Measurements from ENCODE around the gene SMARCA2.

The SMARCA2 gene

GRCh38 chr9:2209400-2209799 is 194.3 kb downstream of the SMARCA2 start:
- DNase-seq (ENCODE audit: low read depth, low spot score), result no peak

GRCh38 chr9:2210201-2210600 is 195.1 kb downstream of the SMARCA2 start:
- no peak for DNase-seq (ENCODE audit: low read depth, low spot score)

DNA sequence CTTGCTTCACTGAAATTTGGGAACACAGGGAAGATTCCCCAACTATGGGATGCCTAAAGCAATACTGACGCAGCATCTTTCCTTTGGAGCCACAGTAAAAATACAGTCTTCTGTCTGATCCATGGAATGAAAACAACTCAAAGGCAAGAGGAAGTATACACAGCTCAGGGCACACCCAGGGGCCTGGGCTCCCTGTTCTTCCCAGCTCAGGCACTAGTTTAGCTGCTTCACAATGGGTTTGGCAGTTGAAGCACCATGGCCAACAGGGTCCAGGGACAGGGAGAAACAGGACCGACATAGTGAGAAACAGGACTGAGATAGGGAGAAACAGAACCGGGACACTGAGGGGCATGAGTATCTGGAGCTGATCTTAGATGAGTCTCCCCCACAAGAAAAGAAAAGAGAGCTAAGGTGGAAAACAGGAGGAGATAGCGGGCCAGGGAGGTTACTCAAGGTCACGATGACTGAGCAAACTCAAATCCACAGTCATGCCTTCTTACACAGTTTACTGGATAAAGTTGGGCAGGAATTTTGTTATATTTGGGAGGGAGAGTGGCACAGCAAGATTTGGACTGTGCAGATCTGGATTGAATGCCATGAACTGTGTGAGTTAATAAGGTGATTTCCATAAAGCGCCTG is 198.8 kb downstream of the SMARCA2 start:
- no peak for DNase-seq (ENCODE audit: low read depth, low spot score)

DNA sequence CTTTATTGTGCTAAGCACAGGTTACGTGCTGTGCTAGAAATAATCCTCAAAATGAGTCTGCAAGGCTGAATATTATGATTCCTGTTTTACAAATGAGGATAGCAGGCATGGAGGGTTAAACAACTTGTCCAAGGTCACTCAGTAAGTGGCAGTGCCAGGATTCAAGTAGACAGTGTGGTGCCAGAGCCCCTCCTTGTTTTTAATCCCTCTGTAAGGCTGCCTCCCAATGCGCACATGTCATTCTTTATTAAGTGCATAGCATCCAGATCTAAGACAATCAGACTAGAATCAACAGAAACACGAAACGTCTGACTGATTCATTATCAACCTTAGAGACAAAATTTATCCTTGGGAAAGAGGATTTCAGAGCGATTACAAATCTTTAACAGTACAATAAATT is 199.6 kb downstream of the SMARCA2 start:
- no peak for DNase-seq (ENCODE audit: low read depth, low spot score)

GRCh38 chr9:2215921-2216441 is 200.8 kb downstream of the SMARCA2 start:
- DNase-seq (ENCODE audit: low read depth, low spot score), result peak; percentile 23

DNA sequence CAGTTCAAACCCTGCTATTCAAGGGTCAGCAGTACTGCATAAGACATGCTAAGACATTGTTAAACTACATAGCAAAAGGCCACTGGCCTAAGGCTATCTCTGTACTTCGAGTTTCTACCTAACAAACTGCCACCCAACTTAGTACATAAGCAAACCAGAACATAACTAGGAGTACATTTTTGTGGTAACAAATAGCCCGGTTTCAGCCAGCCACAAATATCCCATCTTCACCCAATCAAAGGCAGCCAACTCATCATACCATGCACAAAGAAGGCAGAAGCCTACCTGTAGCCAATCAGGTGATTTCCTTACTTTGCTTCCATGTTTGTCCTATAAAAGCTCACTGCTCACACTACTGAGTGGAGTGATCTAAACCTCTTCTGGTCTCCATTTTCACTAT is 201.4 kb downstream of the SMARCA2 start:
- peak; percentile 91 for DNase-seq (ENCODE audit: low read depth, low spot score)

DNA sequence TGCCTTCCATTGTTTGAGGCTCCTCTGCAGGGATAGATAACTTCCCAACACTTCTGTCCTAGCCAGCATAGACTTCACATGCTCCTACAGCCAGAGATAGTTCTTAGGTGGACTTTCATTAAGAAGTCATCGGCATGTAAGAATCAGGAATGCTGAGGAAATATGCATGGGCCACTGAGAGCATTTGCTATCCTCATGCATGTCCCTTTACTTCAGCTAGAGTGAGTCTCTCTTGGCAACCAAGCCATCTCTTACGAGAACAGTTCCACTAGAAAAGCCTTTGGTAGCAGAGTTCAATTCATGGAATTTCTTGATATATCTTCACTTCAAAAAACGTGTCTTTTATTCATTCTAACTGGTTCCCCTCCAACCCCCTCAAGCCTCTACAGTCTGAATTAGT is 202.4 kb downstream of the SMARCA2 start:
- DNase-seq (ENCODE audit: low read depth, low spot score), result no peak

- DNase-seq (ENCODE audit: low read depth, low spot score), result no peak
Observed at GRCh38 chr9:2220036-2220435, 204.9 kb downstream of the SMARCA2 start.

- DNase-seq (ENCODE audit: low read depth, low spot score), result peak; percentile 42
Observed at GRCh38 chr9:2227144-2227867, 212.2 kb downstream of the SMARCA2 start.

GRCh38 chr9:2228132-2228531 is 213.0 kb downstream of the SMARCA2 start:
- no peak for DNase-seq (ENCODE audit: low read depth, low spot score)

DNA sequence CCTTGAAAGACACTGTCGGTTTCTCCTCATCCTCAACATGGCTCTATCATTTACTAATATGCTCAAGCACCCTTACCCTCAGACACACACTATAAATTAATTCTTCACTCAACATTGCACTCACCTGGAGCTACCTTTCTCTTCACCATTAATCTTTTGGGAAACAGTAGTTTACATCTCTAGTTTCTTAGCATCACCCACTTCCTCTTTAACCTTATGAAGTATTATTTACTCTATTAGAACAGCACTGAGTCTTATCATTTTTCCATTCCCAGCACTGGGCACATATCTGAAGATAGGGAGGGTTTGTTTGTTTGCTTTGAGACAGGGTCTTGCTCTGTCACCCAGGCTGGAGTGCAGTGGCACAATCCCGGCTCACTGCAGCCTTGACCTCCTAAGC is 213.5 kb downstream of the SMARCA2 start:
- DNase-seq (ENCODE audit: low read depth, low spot score), result no peak

DNA sequence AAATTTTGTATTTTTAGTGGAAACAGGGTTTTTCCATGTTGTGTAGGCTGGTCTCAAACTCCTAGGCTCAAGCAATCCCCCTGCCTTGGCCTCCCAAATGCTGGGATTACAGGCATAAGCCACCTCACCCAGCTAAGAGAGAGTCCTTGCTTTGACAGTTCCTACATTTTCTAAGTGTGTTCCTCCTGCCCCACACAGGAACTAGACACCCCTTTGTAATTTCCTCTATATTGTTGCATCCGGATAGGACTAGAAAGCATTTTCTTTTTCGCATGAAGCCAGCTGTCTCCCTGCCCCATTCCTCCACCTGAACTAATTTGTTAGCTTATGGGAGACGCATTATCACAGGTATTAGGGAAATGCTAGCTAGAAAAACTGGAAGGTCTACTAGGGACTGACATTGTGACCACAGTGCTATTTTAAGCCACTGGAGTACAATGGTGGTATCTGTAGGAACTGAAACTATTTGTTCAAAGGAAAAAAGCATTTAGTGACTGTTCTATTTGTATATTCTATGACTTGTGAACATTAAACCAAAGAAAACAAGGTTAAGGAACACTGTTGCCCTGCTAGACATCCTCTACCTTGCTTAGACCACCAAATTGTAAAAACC is 214.1 kb downstream of the SMARCA2 start:
- peak; percentile 39 for DNase-seq (ENCODE audit: low read depth, low spot score)

GRCh38 chr9:2230362-2230761 is 215.2 kb downstream of the SMARCA2 start:
- no peak for DNase-seq (ENCODE audit: low read depth, low spot score)

DNA sequence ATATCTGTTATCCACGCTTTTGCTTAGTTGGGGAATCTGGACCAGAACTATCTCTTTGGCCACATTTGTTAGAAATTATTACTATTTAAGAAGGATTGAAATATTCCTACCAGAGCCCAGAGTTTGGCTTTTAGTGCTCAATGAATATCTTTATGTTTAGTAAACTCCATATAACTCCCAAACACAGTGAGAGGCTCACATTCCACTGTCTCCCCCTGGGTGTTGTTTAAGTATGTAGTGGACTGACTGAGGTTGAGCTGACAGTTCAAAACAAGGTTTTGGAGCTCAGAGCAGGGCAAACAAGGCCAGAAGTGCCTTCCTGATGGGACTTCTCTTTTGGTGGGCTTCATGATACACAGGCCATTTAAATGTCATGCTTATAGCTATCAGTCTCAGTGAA is 216.0 kb downstream of the SMARCA2 start:
- DNase-seq (ENCODE audit: low read depth, low spot score), result no peak

DNA sequence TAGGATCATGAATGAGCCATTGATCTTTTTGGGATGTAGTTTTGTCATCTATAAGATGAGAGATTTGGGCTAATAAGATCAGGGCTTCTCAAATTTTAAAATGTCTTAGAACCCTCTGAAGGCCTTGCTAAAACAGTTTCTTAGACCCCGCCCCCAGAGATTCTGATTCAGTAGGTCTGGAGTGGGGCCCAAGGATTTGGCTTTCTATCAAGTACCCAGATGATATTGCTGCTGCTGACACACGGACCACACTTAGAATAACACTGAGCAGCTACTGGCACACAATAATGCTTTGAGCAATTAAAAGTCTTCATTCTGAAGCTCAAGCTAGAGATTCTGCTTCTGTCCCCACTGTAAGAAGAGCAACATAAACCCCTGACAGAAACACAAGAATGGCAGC is 216.7 kb downstream of the SMARCA2 start:
- peak; percentile 84 for DNase-seq (ENCODE audit: low read depth, low spot score)

DNA sequence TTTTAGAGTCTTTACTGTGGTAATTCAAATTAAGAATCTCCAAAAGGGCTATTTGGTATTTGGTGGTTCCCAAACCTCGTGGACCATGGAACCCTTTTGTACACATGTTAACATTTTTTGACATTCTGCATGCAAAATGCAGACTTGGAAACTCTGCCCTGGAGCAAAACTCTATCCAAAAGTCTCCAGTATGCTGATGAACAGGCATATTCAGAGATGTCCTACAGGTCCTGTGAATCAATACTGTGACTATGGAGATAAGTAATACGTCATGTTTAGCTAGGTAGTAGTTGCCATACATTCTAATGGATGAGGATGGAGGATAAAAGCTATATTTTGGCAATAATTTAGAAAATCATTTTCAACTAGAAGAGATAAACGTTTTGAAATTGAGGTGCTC is 218.1 kb downstream of the SMARCA2 start:
- no peak for DNase-seq (ENCODE audit: low read depth, low spot score)

DNA sequence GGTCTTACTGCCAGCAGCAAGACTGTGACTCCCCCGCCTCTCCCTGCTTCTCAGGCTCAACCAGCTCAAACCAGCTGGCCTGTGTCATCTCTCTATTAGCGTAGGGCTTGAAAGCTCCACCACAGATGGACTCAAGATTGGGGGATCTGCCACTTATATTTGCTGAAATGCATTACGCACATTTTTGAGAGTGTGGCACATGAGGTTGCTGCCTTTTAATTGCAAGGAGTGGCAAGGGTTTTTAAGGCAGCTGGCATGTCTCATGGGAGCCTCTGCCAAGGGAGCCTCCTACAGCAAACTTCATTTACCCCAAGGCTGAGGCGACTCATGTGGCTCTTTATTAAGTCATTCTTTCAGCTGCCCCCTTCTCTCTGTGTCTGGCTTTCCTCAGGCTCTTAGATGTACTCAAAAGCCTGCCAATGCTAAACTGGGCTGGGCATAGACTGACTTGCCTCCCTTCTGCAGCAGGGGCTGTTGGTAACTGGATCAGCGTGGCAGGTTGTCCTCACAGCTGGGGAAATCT is 219.3 kb downstream of the SMARCA2 start:
- DNase-seq (ENCODE audit: low read depth, low spot score), result no peak

GRCh38 chr9:2235623-2236022 is 220.5 kb downstream of the SMARCA2 start:
- no peak for DNase-seq (ENCODE audit: low read depth, low spot score)

- no peak for DNase-seq (ENCODE audit: low read depth, low spot score)
Observed at GRCh38 chr9:2236850-2237249, 221.7 kb downstream of the SMARCA2 start.

GRCh38 chr9:2241461-2241835 is 226.3 kb downstream of the SMARCA2 start:
- peak; percentile 90 for DNase-seq (ENCODE audit: low read depth, low spot score)

DNA sequence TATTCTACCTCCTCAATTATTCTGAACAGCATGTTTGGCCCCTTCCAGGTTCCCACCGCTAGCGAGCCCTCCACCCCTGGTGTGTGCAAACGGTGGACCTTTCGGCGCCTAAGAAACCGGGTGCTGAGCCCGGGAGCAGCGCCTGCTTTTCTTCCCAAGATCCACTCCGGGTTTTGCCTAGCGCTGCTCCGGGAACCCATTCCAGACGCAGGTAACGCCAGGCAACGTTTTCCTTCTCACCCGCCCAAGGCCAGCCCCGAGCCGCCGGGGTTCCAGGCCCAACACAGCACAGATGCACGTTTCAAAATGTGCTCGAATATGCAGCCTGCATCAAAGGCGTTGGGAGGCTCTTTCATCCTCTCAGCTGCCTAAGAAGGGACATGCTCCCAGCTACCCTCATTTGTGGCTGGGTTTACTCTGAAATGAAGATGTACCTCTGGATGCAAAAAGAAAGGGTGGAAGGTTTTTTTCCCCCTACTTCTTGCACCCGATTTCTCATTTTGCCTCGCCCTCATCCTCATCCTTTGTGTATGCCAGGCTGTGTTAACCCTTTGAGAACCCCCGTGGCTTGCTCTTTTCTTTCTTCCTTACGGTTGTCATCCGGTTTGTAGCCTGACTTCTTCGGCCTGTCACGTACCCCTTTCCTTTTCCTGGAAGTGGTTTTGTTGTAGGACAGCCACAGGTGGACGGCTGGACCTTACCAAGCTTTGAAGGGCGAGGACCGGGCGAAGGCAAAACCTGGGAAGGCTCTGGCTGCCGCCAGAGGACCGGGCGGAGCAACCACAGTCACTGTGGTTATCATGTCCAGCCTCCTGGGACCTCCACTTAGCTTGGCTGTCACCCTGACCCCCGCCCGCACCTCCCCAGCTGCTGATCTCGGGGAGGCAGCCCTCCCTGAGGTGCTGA is 226.9 kb downstream of the SMARCA2 start:
- peak; percentile 97 for DNase-seq (ENCODE audit: low read depth, low spot score)

Measured in astrocyte of the hippocampus (primary cell).